WTC11 (cell line): ENCODE data around the gene CYB5D1. TPM values are rescaled to one million over a fixed set of nuclear protein-coding genes. Genes with fewer than 3 reads are reported as not detected.

Source experiments
- ATAC-seq: fragments of 200-7000 bp; cut with Tn5 transposase; 2 replicates; pipeline ENCODE4 v1.10.0; 2021; ENCODE audit warnings: mild to moderate bottlenecking, moderate library complexity
- CTCF ChIA-PET: fragments of 300-600 bp; sonication (Branson Sonifier 250); formaldehyde crosslinking; loops from one replicate; lab custom pipeline; 2021; ENCODE audit warnings: antibody characterized with exemption; lab: Charles Lee
- POLR2A ChIA-PET: fragments of 350-600 bp; sonication (Branson Sonifier 250); formaldehyde crosslinking; loops from one replicate; lab custom pipeline; 2021; ENCODE audit warnings: antibody characterized with exemption; lab: Charles Lee
- DNase-seq: peaks from one replicate; pipeline ENCODE4 v3.0.0; 2021; ENCODE audit warnings: low spot score
- H3K27ac Mint-ChIP-seq: 2 replicates; pipeline ENCODE4 v1.8.0; 2021; ENCODE audit warnings: mixed read lengths
- H3K27me3 Mint-ChIP-seq: 2 replicates; pipeline ENCODE4 v1.8.0; 2021; ENCODE audit warnings: low read depth, mild to moderate bottlenecking, moderate library complexity, mixed read lengths
- H3K36me3 Mint-ChIP-seq: 2 replicates; pipeline ENCODE4 v1.8.0; 2021; ENCODE audit warnings: mixed read lengths
- H3K4me1 Mint-ChIP-seq: 2 replicates; pipeline ENCODE4 v1.8.0; 2022; ENCODE audit warnings: mixed read lengths
- H3K4me3 Mint-ChIP-seq: 2 replicates; pipeline ENCODE4 v1.8.0; 2021; ENCODE audit warnings: mild to moderate bottlenecking, moderate library complexity, mixed read lengths
- H3K9me3 Mint-ChIP-seq: 2 replicates; pipeline ENCODE4 v1.8.0; 2021; ENCODE audit warnings: mixed read lengths
- ARID4B ChIP-seq: sonication (generic); formaldehyde crosslinking; IDR thresholded peaks from 2 replicates; pipeline ENCODE4 v1.8.0; 2023; ENCODE audit warnings: missing genetic modification reagents, mild to moderate bottlenecking, borderline replicate concordance
- ATF2 ChIP-seq: sonication (generic); formaldehyde crosslinking; IDR thresholded peaks from 2 replicates; pipeline ENCODE4 v1.8.1; 2022; ENCODE audit warnings: low read depth, missing genetic modification reagents, borderline replicate concordance
- ESRRA ChIP-seq: sonication (generic); formaldehyde crosslinking; IDR thresholded peaks from 2 replicates; pipeline ENCODE4 v1.8.1; 2022; ENCODE audit warnings: mild to moderate bottlenecking, missing genetic modification reagents, borderline replicate concordance
- ETV6 ChIP-seq: sonication (generic); formaldehyde crosslinking; IDR thresholded peaks from 2 replicates; pipeline ENCODE4 v1.8.1; 2022; ENCODE audit warnings: mild to moderate bottlenecking, missing genetic modification reagents
- FOXJ3 ChIP-seq: sonication (generic); formaldehyde crosslinking; IDR thresholded peaks from 2 replicates; pipeline ENCODE4 v1.9.0; 2021; ENCODE audit warnings: missing genetic modification reagents, mild to moderate bottlenecking, borderline replicate concordance
- FOXP1 ChIP-seq: sonication (generic); formaldehyde crosslinking; IDR thresholded peaks from 2 replicates; pipeline ENCODE4 v1.8.0; 2022; ENCODE audit warnings: missing genetic modification reagents, mild to moderate bottlenecking, moderate library complexity, borderline replicate concordance
- GTF2I ChIP-seq: fragments of 250-450 bp; sonication (Bioruptor Pico); conservative IDR thresholded peaks from 2 replicates; pipeline ENCODE4 v1.4.0; 2021; ENCODE audit warnings: mild to moderate bottlenecking
- MXD4 ChIP-seq: fragments of 250-450 bp; sonication (Bioruptor Pico); IDR thresholded peaks from 2 replicates; pipeline ENCODE4 v1.8.0; 2021; ENCODE audit warnings: mild to moderate bottlenecking, moderate library complexity, borderline replicate concordance
- NFE2L1 ChIP-seq: sonication (generic); formaldehyde crosslinking; IDR thresholded peaks from 2 replicates; pipeline ENCODE4 v1.8.1; 2023; ENCODE audit warnings: missing genetic modification reagents
- PRDM15 ChIP-seq: sonication (generic); formaldehyde crosslinking; IDR thresholded peaks from 2 replicates; pipeline ENCODE4 v1.8.0; 2022; ENCODE audit warnings: missing genetic modification reagents
- TEAD4 ChIP-seq: sonication (generic); formaldehyde crosslinking; IDR thresholded peaks from 2 replicates; pipeline ENCODE4 v1.8.0; 2022; ENCODE audit warnings: mild to moderate bottlenecking, missing genetic modification reagents
- USF2 ChIP-seq: sonication (generic); formaldehyde crosslinking; IDR thresholded peaks from 2 replicates; pipeline ENCODE4 v1.8.1; 2023; ENCODE audit warnings: mild to moderate bottlenecking, missing genetic modification reagents, moderate library complexity
- ZBTB43 ChIP-seq: sonication (generic); formaldehyde crosslinking; IDR thresholded peaks from 2 replicates; pipeline ENCODE4 v1.8.1; 2023; ENCODE audit warnings: mild to moderate bottlenecking, missing genetic modification reagents
- ZNF121 ChIP-seq: sonication (generic); formaldehyde crosslinking; IDR thresholded peaks from 2 replicates; pipeline ENCODE4 v1.8.0; 2023; ENCODE audit warnings: missing genetic modification reagents
- ZNF281 ChIP-seq: sonication (generic); formaldehyde crosslinking; IDR thresholded peaks from 2 replicates; pipeline ENCODE4 v1.8.0; 2023; ENCODE audit warnings: mild to moderate bottlenecking, missing genetic modification reagents
- total RNA-seq: library from RNA; stranded (reverse); gene quantifications from 3 replicates; pipeline ENCODE4 v1.2.3, GENCODE V29; 2021

Gene CYB5D1
- total RNA-seq, 1 experiment from 2014 or later: 15.2 TPM

GRCh38 chr17:7842380-7843256 is 15.2 kb upstream of the CYB5D1 start (continued):
- no peak for TF ChIP-seq ATF2 (CRISPR knock-in tag)
- TF ChIP-seq NFE2L1: no peak
- no peak for TF ChIP-seq GTF2I (CRISPR knock-in tag)
- TF ChIP-seq ZNF281 (CRISPR knock-in tag): no peak
- TF ChIP-seq TEAD4: 0 out of 2 replicates have a peak, but pooled peaks have one; percentile 22
- TF ChIP-seq FOXJ3: no peak
- no peak for TF ChIP-seq ETV6
- TF ChIP-seq ZNF121 (CRISPR knock-in tag): no peak
- TF ChIP-seq, all 79 proteins: peak for 2

- ATAC-seq: peak; percentile 1; the same call in 1 of the 2 replicates
- TF ChIP-seq MXD4 (CRISPR knock-in tag): no peak
- no peak for TF ChIP-seq ZBTB43 (CRISPR knock-in tag)
- TF ChIP-seq USF2 (CRISPR knock-in tag): 0 out of 2 replicates have a peak, but pooled peaks have one; percentile 40
- TF ChIP-seq FOXP1 (CRISPR knock-in tag): peak; percentile 8; the same call in 1 of the 2 replicates
- TF ChIP-seq ESRRA (CRISPR knock-in tag): 0 out of 2 replicates have a peak, but pooled peaks have one; percentile 12
- TF ChIP-seq, all 79 proteins: peak for 3
- ChIA-PET CTCF (interaction anchor here (0.9 to 7.0 kb wide), 7 partner anchors 8 to 236 kb away, joined by 3 to 66 read pairs (median 7); partner anchors contain the start of gene KDM6B), POLR2A (interaction anchor here (0.6 to 0.8 kb wide), 2 partner anchors 10 to 31 kb away, joined by 3 to 4 read pairs; no protein-coding TSS in a partner anchor)
- peaks cover 33% of the 10 kb centered on the region for H3K4me1 Mint-ChIP-seq
- no peaks in the 10 kb centered on the region for H3K9me3 Mint-ChIP-seq
- H3K27ac Mint-ChIP-seq: no peak overlapping the region
- no peak for DNase-seq
- no peaks in the 10 kb centered on the region for H3K36me3 Mint-ChIP-seq
- H3K27me3 Mint-ChIP-seq: peaks cover 51% of the 10 kb centered on the region
- H3K4me3 Mint-ChIP-seq: peak overlapping the region; percentile 81
These were observed 14.6 kb upstream of the CYB5D1 start for GRCh38 chr17:7843257-7843535.

- DNase-seq: peak; percentile 87
- H3K4me3 Mint-ChIP-seq: peak overlapping the region; percentile 81
- POLR2A ChIA-PET: interaction anchor here (0.6 to 0.8 kb wide), 2 partner anchors 10 to 31 kb away, joined by 3 to 4 read pairs; no protein-coding TSS in a partner anchor
- CTCF ChIA-PET: interaction anchor here (0.9 to 7.0 kb wide), 8 partner anchors 8 to 236 kb away, joined by 3 to 66 read pairs (median 8); partner anchors contain the start of genes CYB5D1, KDM6B and NAA38
- no peaks in the 10 kb centered on the region for H3K9me3 Mint-ChIP-seq
- peak overlapping the region; percentile 90 for H3K27ac Mint-ChIP-seq
- no peaks in the 10 kb centered on the region for H3K36me3 Mint-ChIP-seq
- peak; percentile 18 for ATAC-seq
- peaks cover 47% of the 10 kb centered on the region for H3K27me3 Mint-ChIP-seq
- peaks cover 28% of the 10 kb centered on the region for H3K4me1 Mint-ChIP-seq
- TF ChIP-seq ARID4B: peak; percentile 75; the same call in 1 of the 2 replicates
- TF ChIP-seq PRDM15 (CRISPR knock-in tag): peak; percentile 48
These were observed 14.1 kb upstream of the CYB5D1 start for GRCh38 chr17:7843536-7844291.
